Natural killer cell (primary cell): ENCODE data around the gene EPC2. TPM values are rescaled to one million over a fixed set of nuclear protein-coding genes. Genes with fewer than 3 reads are reported as not detected.

Experiments
- ATAC-seq, 3 donors: fragments of 150-1000 bp in 2 of 3; fragments of 200-7000 bp in 1 of 3; cut with Tn5 transposase; 1 replicate in 1 of 3; 2 replicates in 2 of 3; pipeline ENCODE4 v1.10.0; 2021; ENCODE audit warnings: mild to moderate bottlenecking in 2 of 3, moderate library complexity in 2 of 3
- DNase-seq, 2 donors: peaks; one replicate each; pipeline versions ENCODE4 v3.0.0 to v3.0.0-alpha.2; 2013 to 2021; ENCODE audit warnings: mixed read lengths in 1 of 2
- H3K27ac ChIP-seq: one replicate; pipeline ENCODE4 v1.5.1; 2013; ENCODE audit warnings: mild to moderate bottlenecking, low read length
- H3K27me3 ChIP-seq: one replicate; pipeline ENCODE4 v1.6.1; 2013; ENCODE audit warnings: low read length; ENCODE audit not compliant: control insufficient read depth, insufficient read depth
- H3K36me3 ChIP-seq: one replicate; pipeline ENCODE4 v1.6.1; 2013; ENCODE audit warnings: low read length; ENCODE audit not compliant: control insufficient read depth, insufficient read depth
- H3K4me1 ChIP-seq: one replicate; pipeline ENCODE4 v1.6.1; 2013; ENCODE audit warnings: low read length; ENCODE audit not compliant: control insufficient read depth, insufficient read depth
- H3K4me3 ChIP-seq: one replicate; pipeline ENCODE4 v1.5.1; 2013; ENCODE audit warnings: low read length
- H3K9me3 ChIP-seq: one replicate; pipeline ENCODE4 v1.6.1; 2013; ENCODE audit warnings: low read length; ENCODE audit not compliant: control insufficient read depth, insufficient read depth
- H3K27ac Mint-ChIP-seq, 2 donors: one replicate each; pipeline ENCODE4 v1.8.0; 2022; ENCODE audit warnings: mild to moderate bottlenecking in 2 of 2, mixed read lengths in 2 of 2, moderate library complexity in 1 of 2
- H3K27me3 Mint-ChIP-seq, 2 donors: one replicate each; pipeline ENCODE4 v1.8.0; 2022; ENCODE audit warnings: low read depth in 2 of 2, mixed read lengths in 2 of 2
- H3K36me3 Mint-ChIP-seq: one replicate; pipeline ENCODE4 v1.8.0; 2022; ENCODE audit warnings: mixed read lengths
- H3K4me1 Mint-ChIP-seq, 2 donors: one replicate each; pipeline ENCODE4 v1.8.0; 2022; ENCODE audit warnings: mixed read lengths in 2 of 2
- H3K4me3 Mint-ChIP-seq: one replicate; pipeline ENCODE4 v1.8.0; 2022; ENCODE audit warnings: mild to moderate bottlenecking, moderate library complexity, mixed read lengths
- H3K9me3 Mint-ChIP-seq, 2 donors: one replicate each; pipeline ENCODE4 v1.8.0; 2022; ENCODE audit warnings: mixed read lengths in 2 of 2
- WGBS: methylation state at CpG from one replicate; pipeline ENCODE4 v1.1.7; 2013; ENCODE audit warnings: missing lambda C conversion rate; ENCODE audit not compliant: insufficient coverage; 5-methylcytosine and 5-hydroxymethylcytosine counted together
- intact Hi-C: fragments of 100-400 bp; cut with micrococcal nuclease; formaldehyde crosslinking; loops from one replicate; pipeline ENCODE4 v1.14.2; 2022
- total RNA-seq, 4 donors: library from RNA; stranded (reverse); fragments of 120-200 nt in 1 of 4; gene quantifications; one replicate each; pipeline versions ENCODE4 v1.2.3 to v1.2.4, GENCODE V29; 2013 to 2022
- TF ChIP-seq, protein P1 (sequence below): fragments of 200-600 bp; IDR thresholded peaks from one replicate; pipeline ENCODE4 v1.8.0; 2022; ENCODE audit warnings: antibody characterized with exemption

The EPC2 gene
- total RNA-seq, 3 donors from 2014 or later (not counting 1 experiment from before 2014, with no cell fraction given) = 64.6 to 76.3 (median 66.1) TPM

DNA sequence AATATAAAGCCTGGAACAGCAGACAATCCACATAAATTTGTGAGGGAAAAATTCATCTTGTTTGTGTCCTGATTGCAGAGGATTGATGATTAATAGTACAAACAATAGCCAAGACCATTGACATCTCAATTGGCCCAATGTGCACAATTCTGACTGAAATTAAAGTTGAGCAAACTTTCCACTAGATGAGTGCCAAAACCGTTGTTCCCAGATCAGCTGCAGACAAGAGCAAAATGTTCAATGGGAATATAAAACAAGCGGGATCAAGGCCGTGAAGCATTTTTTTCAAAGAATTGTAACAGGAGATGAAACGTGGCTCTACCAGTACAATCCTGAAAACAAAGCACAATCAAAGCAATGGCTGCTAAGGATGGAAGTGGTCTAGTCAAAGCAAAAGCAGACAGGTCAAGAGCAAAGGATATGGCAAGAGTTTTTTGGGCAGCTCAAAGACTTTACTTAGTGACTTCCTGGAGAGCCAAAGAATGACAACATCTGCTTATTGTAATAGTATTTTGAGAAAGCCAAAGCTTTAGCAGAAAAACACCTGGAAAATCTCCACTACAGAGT is 174.6 kb downstream of the EPC2 start:
- Mint-ChIP-seq H3K27me3 (peaks cover 15 to 40% of the 10 kb centered on the region in 2 donors), H3K36me3 (no peaks in the 10 kb centered on the region), H3K4me3 (no peak overlapping the region), H3K9me3 (no peaks in the 10 kb centered on the region), H3K27ac (no peak overlapping the region), H3K4me1 (peaks cover 5 to 6% of the 10 kb centered on the region in 2 donors)
- Histone ChIP-seq H3K9me3 (no peaks in the 10 kb centered on the region), H3K27me3 (peaks cover 7% of the 10 kb centered on the region), H3K27ac (no peak overlapping the region), H3K4me1 (no peaks in the 10 kb centered on the region), H3K36me3 (no peaks in the 10 kb centered on the region), H3K4me3 (no peak overlapping the region)
- TF ChIP-seq, protein P1, sequence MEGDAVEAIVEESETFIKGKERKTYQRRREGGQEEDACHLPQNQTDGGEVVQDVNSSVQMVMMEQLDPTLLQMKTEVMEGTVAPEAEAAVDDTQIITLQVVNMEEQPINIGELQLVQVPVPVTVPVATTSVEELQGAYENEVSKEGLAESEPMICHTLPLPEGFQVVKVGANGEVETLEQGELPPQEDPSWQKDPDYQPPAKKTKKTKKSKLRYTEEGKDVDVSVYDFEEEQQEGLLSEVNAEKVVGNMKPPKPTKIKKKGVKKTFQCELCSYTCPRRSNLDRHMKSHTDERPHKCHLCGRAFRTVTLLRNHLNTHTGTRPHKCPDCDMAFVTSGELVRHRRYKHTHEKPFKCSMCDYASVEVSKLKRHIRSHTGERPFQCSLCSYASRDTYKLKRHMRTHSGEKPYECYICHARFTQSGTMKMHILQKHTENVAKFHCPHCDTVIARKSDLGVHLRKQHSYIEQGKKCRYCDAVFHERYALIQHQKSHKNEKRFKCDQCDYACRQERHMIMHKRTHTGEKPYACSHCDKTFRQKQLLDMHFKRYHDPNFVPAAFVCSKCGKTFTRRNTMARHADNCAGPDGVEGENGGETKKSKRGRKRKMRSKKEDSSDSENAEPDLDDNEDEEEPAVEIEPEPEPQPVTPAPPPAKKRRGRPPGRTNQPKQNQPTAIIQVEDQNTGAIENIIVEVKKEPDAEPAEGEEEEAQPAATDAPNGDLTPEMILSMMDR = no peak
- intact Hi-C loops = no loop called here
- DNase-seq = no peak
- WGBS = 79% methylated on average over 4 of the region's 4 CpGs
- ATAC-seq = no peak

DNA sequence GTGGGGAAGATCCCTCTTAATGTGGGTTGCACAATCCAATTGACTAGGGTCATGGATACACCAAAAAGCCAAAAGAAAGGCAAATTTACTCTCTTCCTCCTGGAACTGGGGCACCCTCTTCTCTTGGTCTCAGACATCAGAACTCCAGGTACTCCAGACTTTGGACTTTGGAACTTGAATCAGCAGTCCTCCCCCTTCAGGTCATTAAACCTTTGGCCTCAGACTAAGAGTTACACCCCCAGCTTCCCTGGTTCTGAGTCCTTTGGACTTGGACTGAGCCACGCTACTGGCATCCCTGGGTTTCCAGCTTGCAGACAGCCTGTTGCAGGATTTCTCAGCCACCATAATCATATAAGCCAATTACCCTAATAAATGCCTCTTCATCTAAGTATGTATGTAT is 179.6 kb downstream of the EPC2 start:
- WGBS = 90% methylated on average over 1 of the region's 1 CpG
- Histone ChIP-seq H3K4me1 (no peaks in the 10 kb centered on the region), H3K36me3 (no peaks in the 10 kb centered on the region), H3K9me3 (no peaks in the 10 kb centered on the region), H3K27me3 (no peaks in the 10 kb centered on the region), H3K27ac (no peak overlapping the region), H3K4me3 (no peak overlapping the region)
- Mint-ChIP-seq H3K36me3 (no peaks in the 10 kb centered on the region), H3K4me1 (no peaks in the 10 kb centered on the region), H3K4me3 (no peak overlapping the region), H3K9me3 (no peaks in the 10 kb centered on the region), H3K27ac (no peak overlapping the region), H3K27me3 (peaks cover 6 to 28% of the 10 kb centered on the region in 2 donors)
- ATAC-seq (no peak), DNase-seq (no peak)
- TF ChIP-seq, protein P1 = no peak
- intact Hi-C loops = no loop called here

DNA sequence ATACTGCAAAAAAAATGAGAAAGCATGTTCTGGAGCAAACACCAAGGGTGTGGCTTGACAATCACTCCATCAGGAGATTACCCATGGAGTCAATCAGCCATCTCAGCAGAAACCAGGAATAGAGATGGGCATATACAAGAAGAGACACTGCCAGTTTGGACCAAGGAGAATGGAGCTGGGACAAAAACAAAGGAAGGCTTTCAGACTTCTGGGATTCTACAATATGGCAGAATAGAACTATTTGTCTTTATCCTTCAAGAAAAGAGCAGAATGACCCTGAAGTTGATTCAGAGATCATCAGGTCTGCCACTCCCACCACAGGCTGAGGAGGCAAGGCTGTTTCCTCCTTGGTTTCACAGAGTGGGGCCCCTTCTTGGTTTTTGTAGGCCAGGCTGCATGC is 182.2 kb downstream of the EPC2 start:
- no peaks in the 10 kb centered on the region for H3K27me3 ChIP-seq
- DNase-seq (no peak), ATAC-seq (no peak)
- Mint-ChIP-seq H3K36me3 (no peaks in the 10 kb centered on the region), H3K4me3 (no peak overlapping the region), H3K9me3 (no peaks in the 10 kb centered on the region), H3K27ac (no peak overlapping the region), H3K4me1 (no peaks in the 10 kb centered on the region), H3K27me3 (peaks cover 8 to 36% of the 10 kb centered on the region in 2 donors)
- H3K36me3 ChIP-seq = no peaks in the 10 kb centered on the region
- no peaks in the 10 kb centered on the region for H3K4me1 ChIP-seq
- no peak overlapping the region for H3K4me3 ChIP-seq
- intact Hi-C loops = no loop called here
- no peak overlapping the region for H3K27ac ChIP-seq
- no peaks in the 10 kb centered on the region for H3K9me3 ChIP-seq
- TF ChIP-seq, protein P1 = no peak

DNA sequence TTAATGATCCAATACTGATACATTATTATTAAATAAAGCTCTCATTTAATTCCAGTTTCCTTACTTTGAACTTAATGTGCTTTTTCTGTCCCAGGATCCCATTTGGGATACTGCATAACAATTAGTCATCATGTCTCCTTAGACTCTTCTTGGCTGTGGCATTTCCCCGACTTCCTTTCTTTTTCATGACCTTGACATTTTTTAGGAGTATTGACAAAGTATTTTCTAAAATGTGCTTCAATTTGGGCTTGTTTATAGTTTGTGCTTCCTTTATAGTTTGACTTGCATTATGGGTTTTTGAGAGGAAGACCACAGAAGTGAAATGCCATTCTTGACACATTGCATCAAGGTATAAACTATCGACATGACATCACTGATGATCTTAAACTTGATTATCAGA is 184.4 kb downstream of the EPC2 start:
- Histone ChIP-seq H3K4me3 (no peak overlapping the region), H3K9me3 (no peaks in the 10 kb centered on the region), H3K27ac (no peak overlapping the region), H3K36me3 (no peaks in the 10 kb centered on the region), H3K27me3 (no peaks in the 10 kb centered on the region), H3K4me1 (no peaks in the 10 kb centered on the region)
- DNase-seq = no peak
- TF ChIP-seq, protein P1 = no peak
- Mint-ChIP-seq H3K27ac (no peak overlapping the region), H3K27me3 (peaks cover 10 to 36% of the 10 kb centered on the region in 2 donors), H3K4me3 (no peak overlapping the region), H3K4me1 (no peaks in the 10 kb centered on the region), H3K36me3 (no peaks in the 10 kb centered on the region), H3K9me3 (no peaks in the 10 kb centered on the region)
- intact Hi-C loops = no loop called here
- ATAC-seq = no peak
- 90% methylated on average over 2 of the region's 2 CpGs for WGBS
